Raji (cell line): ENCODE data around the gene CUL9.
A peak's percentile ranks its signal among the peaks of the same experiment; 100 is the strongest.

Experiments
- POLR2A ChIP-seq: IDR thresholded peaks from 2 replicates; pipeline ENCODE4 v1.6.1; 2011; ENCODE audit warnings: low read depth, low read length, control low read depth; ENCODE audit not compliant: insufficient read depth

Gene CUL9

DNA sequence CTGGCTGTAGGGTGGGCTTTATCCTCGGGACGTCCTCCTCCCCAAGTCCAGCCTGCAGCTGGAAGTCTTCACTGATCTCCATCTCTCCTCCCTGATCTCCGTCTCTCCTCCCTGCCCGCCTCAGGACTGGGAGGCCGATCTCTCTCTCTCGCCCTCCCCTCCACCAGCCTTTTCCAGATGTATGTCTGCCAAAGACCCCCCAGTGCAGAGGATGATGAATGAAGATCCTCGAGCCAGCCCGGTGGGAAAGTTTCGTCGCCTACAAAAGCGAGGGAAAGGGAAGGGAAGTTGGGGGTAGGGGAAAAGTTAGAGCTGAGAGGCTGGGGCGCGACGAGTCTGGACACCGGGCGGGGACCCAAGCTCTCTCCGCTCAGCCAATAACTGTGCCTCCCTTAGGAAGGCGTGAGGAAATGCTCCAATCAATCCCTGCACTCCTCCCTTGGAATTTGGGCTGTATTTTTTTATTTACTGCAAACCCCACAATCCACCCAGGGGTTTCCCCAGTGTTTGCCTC lies 11.5 kb upstream of the CUL9 start:
- TF ChIP-seq POLR2A, result no peak

DNA sequence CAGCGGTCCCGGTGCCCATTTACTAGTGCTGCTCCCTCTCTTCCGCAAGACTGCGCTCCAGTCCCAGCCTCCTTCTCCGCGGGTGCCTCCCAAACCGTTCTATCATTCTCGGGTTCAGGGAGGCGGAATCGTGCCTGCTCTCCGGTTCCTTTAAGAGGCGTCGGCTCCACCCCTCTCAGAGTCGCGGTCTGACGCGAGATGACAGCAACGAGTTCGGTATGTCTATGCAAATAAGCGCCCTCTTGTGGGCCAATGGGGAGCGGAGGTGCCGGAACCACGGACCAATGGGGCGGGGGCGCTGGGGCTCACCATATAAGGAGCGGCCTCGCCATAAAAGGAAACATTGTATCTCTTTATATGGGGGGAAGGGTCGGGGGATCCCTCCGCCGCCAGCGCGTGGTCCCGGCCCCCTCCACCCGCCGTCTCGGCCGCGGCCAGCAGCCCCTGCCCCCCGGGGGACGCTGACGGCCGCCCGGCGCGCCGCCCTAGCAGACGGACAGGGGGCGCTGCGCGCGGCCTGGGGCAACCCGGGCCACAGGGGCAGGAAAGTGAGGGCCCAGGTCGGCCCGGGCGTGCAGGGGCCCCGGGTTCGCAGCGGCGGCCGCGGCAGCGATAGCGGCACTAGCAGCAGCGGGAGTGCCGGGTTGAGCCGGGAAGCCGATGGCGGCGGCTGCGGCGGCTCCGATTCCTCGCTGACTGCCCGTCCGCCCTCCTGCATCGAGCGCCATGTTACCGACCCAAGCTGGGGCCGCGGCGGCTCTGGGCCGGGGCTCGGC lies 10.9 kb upstream of the CUL9 start, which contains the start of gene SRF:
Gene SRF (plus strand): TSS at position 339 of the 776 bp plus-strand sequence. CDS start 388 bp downstream, at position 727.
- TF ChIP-seq POLR2A, result peak; percentile 78

DNA sequence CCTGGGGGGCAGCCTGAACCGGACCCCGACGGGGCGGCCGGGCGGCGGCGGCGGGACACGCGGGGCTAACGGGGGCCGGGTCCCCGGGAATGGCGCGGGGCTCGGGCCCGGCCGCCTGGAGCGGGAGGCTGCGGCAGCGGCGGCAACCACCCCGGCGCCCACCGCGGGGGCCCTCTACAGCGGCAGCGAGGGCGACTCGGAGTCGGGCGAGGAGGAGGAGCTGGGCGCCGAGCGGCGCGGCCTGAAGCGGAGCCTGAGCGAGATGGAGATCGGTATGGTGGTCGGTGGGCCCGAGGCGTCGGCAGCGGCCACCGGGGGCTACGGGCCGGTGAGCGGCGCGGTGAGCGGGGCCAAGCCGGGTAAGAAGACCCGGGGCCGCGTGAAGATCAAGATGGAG lies 10.3 kb upstream of the CUL9 start:
- TF ChIP-seq POLR2A, result no peak

DNA sequence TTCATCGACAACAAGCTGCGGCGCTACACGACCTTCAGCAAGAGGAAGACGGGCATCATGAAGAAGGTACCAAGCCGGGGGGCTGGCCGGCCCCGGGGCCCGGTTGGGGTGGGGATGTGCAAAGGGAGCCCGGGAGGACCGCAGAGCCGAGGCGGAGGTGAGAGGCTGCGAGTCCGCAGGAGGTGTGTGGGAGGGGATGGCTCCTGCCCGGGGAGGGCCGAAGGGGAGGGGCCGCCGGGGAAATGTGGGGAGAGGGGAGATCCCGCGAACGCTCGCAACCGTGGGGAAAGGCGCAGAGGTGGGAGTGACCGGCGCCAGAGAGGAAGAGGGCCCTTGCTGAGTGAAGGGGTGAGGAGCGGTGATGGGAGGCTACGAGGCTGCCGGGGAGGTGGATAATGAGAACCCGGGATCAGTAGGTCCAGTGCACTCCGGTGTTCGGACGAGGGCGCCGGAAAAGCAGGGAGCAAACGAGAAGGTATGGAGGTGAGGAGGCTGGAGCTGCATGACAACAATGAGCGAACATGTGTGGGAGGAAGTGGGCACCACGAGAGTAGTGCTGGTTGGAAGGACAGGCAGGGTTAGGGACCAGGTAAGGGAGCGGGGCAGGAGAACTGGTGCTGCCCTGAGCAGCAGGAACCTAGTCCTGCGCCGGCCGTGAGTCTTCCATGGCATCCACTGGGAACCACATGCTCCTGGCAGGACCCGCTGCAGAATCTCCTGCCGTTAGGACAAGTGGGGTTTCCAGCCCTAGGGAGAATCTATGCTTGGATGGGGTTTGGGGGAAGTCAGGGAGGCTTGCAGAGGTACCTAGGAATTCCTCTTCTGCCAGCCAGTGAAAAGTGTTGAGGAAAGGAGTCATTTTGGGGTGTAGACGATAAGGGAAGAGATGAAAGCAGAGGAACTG lies 9.6 kb upstream of the CUL9 start:
- 0 out of 2 replicates have a peak, but pooled peaks have one; percentile 47 for TF ChIP-seq POLR2A

DNA sequence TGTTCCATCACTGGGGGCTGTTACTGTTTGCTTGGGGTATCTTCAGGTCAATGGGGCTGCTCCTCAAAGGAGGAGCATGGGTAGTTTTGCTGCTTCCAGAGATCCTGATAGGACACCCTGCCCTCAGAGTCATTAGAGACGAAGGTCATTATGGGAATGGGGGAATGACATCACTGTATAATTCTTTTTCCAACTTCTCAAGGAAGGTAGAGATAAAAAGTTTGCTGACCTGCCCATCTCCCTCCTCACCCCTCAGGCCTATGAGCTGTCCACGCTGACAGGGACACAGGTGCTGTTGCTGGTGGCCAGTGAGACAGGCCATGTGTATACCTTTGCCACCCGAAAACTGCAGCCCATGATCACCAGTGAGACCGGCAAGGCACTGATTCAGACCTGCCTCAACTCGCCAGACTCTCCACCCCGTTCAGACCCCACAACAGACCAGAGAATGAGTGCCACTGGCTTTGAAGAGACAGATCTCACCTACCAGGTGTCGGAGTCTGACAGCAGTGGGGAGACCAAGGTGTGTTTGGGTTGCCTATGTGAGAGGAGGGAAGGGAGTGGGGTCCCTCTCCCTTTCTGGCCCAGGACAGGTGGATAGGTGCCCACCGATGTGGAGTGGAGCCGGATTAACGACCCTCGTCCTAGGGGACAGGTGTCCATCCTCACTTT lies 8.3 kb upstream of the CUL9 start:
- TF ChIP-seq POLR2A, result no peak

DNA sequence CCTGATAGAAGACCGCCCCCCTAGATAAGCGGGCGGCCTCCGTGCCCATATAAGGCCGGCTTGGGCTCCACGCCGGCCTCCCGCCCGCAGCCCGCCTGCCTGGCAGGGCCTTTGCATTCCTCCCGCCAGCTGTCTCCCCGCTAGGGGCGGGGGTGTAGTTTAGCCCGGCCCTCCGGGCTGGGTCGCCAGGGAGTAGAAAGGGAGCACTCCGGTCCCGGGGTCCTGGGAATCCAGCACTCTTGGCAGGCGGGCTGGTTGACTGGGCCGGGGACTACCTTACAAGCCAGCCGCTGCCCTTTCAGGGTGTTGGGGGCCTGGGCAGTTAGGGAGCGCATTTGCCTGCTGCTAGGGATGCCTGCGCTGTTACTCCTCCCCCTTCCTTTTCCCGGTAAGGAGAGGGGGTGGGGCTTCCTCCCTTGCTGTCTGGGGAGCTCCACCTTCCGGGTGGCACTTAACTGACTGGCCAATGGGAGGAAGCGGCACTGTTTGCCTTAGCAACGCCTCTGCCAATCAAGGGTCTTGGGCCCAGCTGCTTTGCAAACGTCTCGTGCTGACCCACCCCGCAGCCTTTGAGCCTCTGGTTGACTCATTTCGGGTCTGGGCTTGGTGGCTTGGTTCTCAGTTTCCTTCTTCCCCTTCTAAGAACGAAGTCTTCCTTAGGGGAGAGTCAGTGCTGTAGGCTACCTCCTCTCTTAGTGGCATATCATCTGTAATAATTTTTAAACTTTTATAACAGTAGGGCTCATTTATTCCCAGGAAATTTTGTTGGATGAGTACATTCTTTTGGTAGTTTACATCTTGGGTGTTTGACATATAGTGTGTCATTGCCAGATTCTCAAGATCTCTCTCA lies 7.5 kb upstream of the CUL9 start:
- TF ChIP-seq POLR2A, result peak; percentile 35; the same call in 1 of the 2 replicates

DNA sequence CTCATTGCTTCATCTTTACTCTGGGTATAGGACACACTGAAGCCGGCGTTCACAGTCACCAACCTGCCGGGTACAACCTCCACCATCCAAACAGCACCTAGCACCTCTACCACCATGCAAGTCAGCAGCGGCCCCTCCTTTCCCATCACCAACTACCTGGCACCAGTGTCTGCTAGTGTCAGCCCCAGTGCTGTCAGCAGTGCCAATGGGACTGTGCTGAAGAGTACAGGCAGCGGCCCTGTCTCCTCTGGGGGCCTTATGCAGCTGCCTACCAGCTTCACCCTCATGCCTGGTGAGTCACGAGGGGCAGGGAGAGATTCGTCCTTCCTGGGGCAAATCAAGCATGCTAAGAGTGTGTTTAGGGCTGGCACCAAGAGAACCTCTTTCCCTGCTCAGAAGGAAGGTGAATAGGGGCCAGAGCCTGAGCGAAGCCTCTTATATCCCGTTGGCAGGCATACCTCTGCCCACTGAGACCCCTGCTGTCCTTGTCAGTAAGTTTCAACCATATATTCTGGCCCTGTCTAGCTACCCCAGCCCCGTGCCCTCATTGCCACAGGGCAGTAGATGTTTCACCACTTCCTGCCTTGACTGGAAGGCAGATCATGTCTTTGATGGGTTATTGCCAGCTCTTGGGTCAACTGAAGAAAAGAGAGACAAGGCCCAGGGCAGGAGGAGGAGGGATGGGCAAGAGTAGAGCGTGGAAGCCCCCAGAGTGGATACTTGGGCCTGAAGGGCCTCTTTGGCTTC lies 6.1 kb upstream of the CUL9 start:
- no peak for TF ChIP-seq POLR2A

DNA sequence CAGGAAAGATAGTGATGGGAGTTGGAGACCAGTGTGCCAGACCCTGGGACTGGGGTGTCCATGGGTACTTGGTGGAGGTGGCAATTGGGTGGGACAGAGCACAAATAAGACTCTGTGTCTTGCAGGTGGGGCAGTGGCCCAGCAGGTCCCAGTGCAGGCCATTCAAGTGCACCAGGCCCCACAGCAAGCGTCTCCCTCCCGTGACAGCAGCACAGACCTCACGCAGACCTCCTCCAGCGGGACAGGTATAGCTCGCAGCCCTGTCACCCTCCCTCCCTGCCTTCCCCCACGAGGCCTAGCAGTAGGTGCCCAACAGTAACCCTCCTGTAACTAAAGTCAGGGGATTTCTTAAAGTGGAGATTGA lies 5.6 kb upstream of the CUL9 start:
- no peak for TF ChIP-seq POLR2A

DNA sequence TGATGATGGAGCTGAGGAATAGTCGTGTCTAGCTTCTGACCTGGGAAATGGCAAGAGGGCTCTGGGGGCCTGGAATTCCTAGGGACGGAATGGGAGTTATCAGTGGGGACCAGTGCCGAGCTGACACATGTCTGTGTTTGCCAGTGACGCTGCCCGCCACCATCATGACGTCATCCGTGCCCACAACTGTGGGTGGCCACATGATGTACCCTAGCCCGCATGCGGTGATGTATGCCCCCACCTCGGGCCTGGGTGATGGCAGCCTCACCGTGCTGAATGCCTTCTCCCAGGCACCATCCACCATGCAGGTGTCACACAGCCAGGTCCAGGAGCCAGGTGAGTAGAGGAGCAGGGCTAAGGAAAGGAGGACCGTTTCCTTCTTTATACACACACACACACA lies 3.8 kb upstream of the CUL9 start:
- TF ChIP-seq POLR2A, result no peak

DNA sequence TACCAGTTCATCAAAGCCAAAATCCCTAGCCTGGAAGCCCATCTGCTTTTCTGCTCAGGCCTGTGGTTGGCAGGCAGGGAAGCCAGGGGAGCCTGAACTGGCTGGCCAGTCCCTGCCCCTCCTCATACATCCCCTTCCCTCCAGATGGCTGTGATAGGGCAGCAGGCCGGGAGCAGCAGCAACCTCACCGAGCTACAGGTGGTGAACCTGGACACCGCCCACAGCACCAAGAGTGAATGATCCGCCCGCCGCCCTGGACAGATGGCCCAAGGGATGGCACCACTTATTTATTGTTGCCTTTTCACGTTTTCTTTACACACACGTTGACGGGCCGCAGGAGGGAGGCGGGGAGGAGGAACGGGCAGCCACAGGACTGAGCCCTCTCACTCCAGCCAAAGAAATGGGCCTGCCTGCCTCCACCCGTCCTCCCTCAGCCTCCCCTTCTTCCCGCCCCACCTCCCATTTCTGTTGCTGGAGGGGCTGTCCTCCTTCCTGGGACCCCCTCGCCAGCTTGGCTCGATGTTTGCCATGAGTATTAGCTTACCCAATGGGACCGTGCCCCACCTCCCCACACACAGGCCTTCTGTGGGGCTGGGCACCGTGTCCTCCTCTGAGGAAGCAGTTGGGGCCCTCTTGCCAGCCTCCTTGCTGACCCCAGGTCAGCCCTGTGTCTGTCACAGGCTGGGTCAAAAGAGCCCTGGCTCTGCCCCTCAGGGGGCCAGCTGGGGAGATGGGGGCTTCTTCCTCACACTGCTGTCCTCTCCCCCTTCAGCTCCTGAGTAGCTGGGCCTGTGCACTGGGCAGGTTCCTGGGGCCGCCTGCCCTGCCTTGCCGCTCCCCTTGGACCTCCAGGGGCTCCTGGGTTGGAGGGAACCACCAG lies 2.8 kb upstream of the CUL9 start:
- TF ChIP-seq POLR2A, result no peak

DNA sequence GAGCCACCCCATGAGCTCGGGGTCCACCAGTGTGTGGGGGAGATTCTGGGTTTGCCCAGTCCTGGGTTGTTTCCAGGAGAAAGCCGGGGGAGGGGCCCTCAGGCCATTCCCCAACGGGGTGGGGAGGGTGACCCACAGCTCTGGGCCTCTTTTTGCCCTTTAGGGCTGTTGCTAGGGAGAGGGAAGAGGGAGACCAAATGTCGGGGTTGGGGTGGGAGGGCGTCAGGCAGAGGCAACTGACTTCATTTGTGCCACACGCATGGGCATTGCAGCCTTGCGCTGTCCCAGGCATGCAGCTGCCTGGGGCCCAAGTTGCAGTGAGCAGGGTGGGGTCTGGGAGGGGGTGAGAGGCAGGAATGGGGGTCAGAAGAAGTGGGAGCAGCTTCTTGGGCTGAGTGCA lies 1.9 kb upstream of the CUL9 start:
- TF ChIP-seq POLR2A, result no peak

DNA sequence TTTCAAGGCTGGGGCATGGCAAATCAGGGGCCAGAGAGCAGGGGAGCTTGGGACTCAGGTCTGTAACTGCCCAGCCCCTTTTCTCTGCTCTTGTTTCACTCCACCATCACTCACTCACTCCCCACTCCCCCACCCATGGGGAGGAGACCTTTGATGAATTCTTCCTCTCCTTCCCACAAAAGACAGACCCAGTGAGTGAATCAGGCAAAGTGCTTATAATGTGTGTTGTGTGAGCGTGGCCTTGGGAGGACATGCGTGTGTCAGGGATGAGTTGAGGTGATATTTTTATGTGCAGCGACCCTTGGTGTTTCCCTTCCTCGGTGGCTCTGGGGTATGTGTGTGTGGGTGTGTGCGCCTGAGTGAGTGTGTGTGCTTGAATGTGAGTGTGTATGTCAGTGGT lies 1.0 kb upstream of the CUL9 start:
- TF ChIP-seq POLR2A, result no peak

DNA sequence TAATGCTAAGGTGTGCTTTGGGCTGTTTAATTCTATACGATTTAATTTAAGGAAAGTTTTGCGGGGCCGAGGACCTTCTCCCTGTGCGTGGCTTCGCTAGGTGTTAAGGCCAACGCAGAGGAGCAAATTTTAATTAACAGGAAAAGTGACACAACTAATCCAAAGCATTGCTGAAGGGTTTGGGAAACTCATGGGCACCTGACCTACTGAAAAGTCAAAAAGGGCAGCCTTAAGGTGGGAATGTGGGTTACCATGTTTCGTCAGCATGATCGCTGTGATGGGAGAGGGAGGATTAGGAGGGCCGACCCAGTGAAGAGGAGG lies 415 bp upstream of the CUL9 start:
- no peak for TF ChIP-seq POLR2A

DNA sequence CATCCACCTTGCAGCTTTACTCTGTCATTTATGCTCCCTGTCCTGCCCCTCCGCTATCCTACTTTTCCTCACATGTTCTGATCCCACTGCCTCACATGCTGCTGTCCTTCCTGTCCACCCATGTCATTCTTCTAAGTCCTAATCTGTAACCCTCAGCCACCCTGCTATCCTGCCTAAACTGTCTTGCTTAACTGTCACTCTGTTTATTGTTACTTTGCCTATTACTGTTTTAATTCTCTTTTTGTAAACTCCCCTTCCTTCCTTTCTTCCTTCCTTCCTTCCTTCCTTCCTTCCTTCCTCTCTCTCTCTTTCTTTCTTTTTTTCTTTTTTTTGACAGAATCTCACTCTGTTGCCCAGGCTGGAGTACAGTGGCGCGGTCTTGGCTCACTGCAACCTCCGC lies 1.4 kb downstream of the CUL9 start:
- TF ChIP-seq POLR2A, result no peak
